ENCODE data around the gene DTNA.
A peak's percentile ranks its signal among the peaks of the same experiment; 100 is the strongest.

DTNA gene

GRCh38 chr18:34929336-34929780, 219.3 kb downstream of the DTNA start:
- no peak for TF ChIP-seq CTCF (conservative IDR thresholded peaks at IDR 0.05; ENCODE audit: low read length)
- H3K4me3 ChIP-seq (ENCODE audit: low read length) = no peak overlapping the region
- DNase-seq (ENCODE audit: low read depth) = peak; percentile 51

GRCh38 chr18:34932363-34932762, 222.3 kb downstream of the DTNA start:
- no peak for DNase-seq (ENCODE audit: low read depth)
- TF ChIP-seq CTCF (conservative IDR thresholded peaks at IDR 0.05; ENCODE audit: low read length) = no peak
- H3K4me3 ChIP-seq (ENCODE audit: low read length) = no peak overlapping the region

- no peak for TF ChIP-seq CTCF (conservative IDR thresholded peaks at IDR 0.05; ENCODE audit: low read length)
- DNase-seq (ENCODE audit: low read depth) = no peak
- no peak overlapping the region for H3K4me3 ChIP-seq (ENCODE audit: low read length)
Observed at GRCh38 chr18:34932792-34933466, 222.8 kb downstream of the DTNA start.

DNA sequence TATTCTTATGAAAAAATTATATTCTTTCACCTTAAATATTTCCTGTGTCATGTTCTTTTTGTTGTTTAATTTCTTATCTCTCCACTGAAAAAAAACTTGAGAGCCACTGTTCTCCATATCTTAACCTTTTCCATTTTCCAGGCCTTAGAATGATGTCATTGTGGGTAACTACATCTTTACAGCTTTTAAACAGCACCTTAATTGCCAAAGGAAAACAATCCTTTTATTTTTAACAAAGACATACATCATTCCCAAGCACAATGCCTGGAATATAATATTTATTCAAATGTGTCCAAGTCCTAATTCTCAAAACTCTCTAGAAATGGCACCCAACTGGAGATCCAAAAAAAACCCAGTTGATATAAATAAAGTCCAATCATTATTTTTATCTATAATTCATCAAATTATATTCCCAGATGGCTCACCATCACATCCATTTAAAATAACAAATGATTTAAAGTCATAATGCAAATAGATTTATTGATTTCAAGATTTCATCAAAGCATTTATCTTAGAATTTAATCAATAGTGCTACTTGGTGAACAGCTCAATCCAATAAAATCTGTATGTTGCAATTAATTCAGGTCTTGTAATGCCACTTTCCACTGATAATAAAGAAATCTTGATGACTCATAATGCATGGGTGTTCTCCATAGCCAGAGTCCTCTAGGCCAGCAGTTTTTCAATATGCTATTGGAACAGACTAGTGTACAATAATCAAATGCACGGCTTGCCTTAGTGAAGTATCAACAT, 224.0 kb downstream of the DTNA start:
- DNase-seq (ENCODE audit: low read depth) = no peak
- TF ChIP-seq CTCF (conservative IDR thresholded peaks at IDR 0.05; ENCODE audit: low read length) = no peak
- H3K4me3 ChIP-seq (ENCODE audit: low read length) = no peak overlapping the region

GRCh38 chr18:34936772-34937171, 226.7 kb downstream of the DTNA start:
- H3K4me3 ChIP-seq (ENCODE audit: low read length) = no peak overlapping the region
- no peak for DNase-seq (ENCODE audit: low read depth)
- TF ChIP-seq CTCF (conservative IDR thresholded peaks at IDR 0.05; ENCODE audit: low read length) = no peak

- TF ChIP-seq CTCF (conservative IDR thresholded peaks at IDR 0.05; ENCODE audit: low read length) = no peak
- H3K4me3 ChIP-seq (ENCODE audit: low read length) = no peak overlapping the region
- no peak for DNase-seq (ENCODE audit: low read depth)
Observed at GRCh38 chr18:34938090-34938489, 228.0 kb downstream of the DTNA start.
